NCI-H1092 treated with DMSO at 0.1 percent for 48 hours (cell line): ENCODE measurements around the gene RBBP9.
"Not testable (repeated sequence)": the region's sequence is repeated elsewhere in the genome, so short reads cannot be mapped to it uniquely, and the experiment has no call there.

ENCODE experiments used
- DNase-seq: peaks from one replicate; lab custom pipeline; 2025; lab: John Stamatoyannopoulos, UW

Gene RBBP9

GRCh38 chr20:18504479-18505060, 7.5 kb upstream of the RBBP9 start:
- DNase-seq, result no peak

- DNase-seq, result not testable (repeated sequence)
Observed at GRCh38 chr20:18501672-18502071, 4.6 kb upstream of the RBBP9 start.

GRCh38 chr20:18497603-18498002, 578 bp upstream of the RBBP9 start:
- DNase-seq, result no peak

GRCh38 chr20:18496042-18496441, 983 bp downstream of the RBBP9 start:
- DNase-seq, result no peak

GRCh38 chr20:18488301-18488700, 8.7 kb downstream of the RBBP9 start:
- no peak for DNase-seq

GRCh38 chr20:18481596-18481995, 15.4 kb downstream of the RBBP9 start:
- no peak for DNase-seq

GRCh38 chr20:18477821-18478220, 19.2 kb downstream of the RBBP9 start:
- DNase-seq, result no peak

- no peak for DNase-seq
Observed at GRCh38 chr20:18477218-18477617, 19.8 kb downstream of the RBBP9 start.

- peak; percentile 96 for DNase-seq
Observed at GRCh38 chr20:18466894-18467730, 29.9 kb downstream of the RBBP9 start, which contains the start of the genes DZANK1 and POLR3F. DZANK1 (minus strand) TSS chr20:18467030; CDS start chr20:18465358, 1,672 bp downstream. POLR3F (plus strand) TSS chr20:18467390; CDS start chr20:18467507, 117 bp downstream.

- DNase-seq, result no peak
Observed at GRCh38 chr20:18466574-18466893, 30.5 kb downstream of the RBBP9 start.

- DNase-seq, result no peak
Observed at GRCh38 chr20:18465536-18466200, 31.4 kb downstream of the RBBP9 start.

GRCh38 chr20:18456600-18456999, 40.4 kb downstream of the RBBP9 start:
- DNase-seq, result no peak

- peak; percentile 12 for DNase-seq
Observed at GRCh38 chr20:18443886-18444285, 53.1 kb downstream of the RBBP9 start.

- no peak for DNase-seq
Observed at GRCh38 chr20:18440403-18440802, 56.6 kb downstream of the RBBP9 start.

GRCh38 chr20:18436847-18437246, 60.2 kb downstream of the RBBP9 start:
- no peak for DNase-seq
